ENCODE data around the gene ERFL. TPM values are rescaled to one million over a fixed set of nuclear protein-coding genes. Genes with fewer than 3 reads are reported as not detected.

The ERFL gene
- polyA plus RNA-seq, 1 of the 3 experiments (the other 2 are of a cell fraction) = 0.07 TPM

GRCh38 chr19:41907994-41908615 lies 20.1 kb downstream of the ERFL start:
- Histone ChIP-seq H3K79me2 (ENCODE audit: insufficient read depth) (no peaks in the 10 kb centered on the region), H3K36me3 (replicated peaks in 1 of 2; ENCODE audit: control insufficient read depth in 1 of 2, insufficient read depth in 2 of 2, low read length in 1 of 2) (peaks cover 3 to 34% of the 10 kb centered on the region in 2 experiments), H3K4me2 (no peak overlapping the region), H3F3A (replicated peaks; ENCODE audit: insufficient read depth) (peaks cover 3% of the 10 kb centered on the region), H2AFZ (ENCODE audit: low read depth) (no peak overlapping the region), H3K4me3 (ENCODE audit: low read depth in 2 of 2, low read length in 1 of 2) (no peak overlapping the region), H3K9ac (no peak overlapping the region), H3K9me2 (no peaks in the 10 kb centered on the region), H3K27me3 (ENCODE audit: insufficient read depth) (peaks cover 12% of the 10 kb centered on the region), H3K9me3 (no peaks in the 10 kb centered on the region), H3K27ac (ENCODE audit: low read depth in 2 of 2, low read length in 1 of 2) (no peak overlapping the region), H4K20me1 (ENCODE audit: insufficient read depth) (0 out of 2 replicates have a peak, but pooled peaks cover 5% of the 10 kb centered on the region), H3K4me1 (ENCODE audit: control insufficient read depth in 1 of 2, insufficient read depth in 2 of 2, low read depth in 1 of 2, low read length in 1 of 2) (peaks cover 0 to 13% of the 10 kb centered on the region in 2 experiments; a peak in 1 of 4 replicates)
- POLR2A ChIA-PET = no interaction called here
- 89% methylated on average over 23 of the region's 25 CpGs for WGBS (ENCODE audit: low lambda C conversion rate)
- no peak for DNase-seq
- TF ChIP-seq, protein P1, sequence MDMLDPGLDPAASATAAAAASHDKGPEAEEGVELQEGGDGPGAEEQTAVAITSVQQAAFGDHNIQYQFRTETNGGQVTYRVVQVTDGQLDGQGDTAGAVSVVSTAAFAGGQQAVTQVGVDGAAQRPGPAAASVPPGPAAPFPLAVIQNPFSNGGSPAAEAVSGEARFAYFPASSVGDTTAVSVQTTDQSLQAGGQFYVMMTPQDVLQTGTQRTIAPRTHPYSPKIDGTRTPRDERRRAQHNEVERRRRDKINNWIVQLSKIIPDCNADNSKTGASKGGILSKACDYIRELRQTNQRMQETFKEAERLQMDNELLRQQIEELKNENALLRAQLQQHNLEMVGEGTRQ (IDR thresholded peaks at IDR 0.05; ENCODE audit: borderline replicate concordance, low read depth, low read length) = no peak
- TF ChIP-seq RXRA (IDR thresholded peaks at IDR 0.05; ENCODE audit: borderline replicate concordance, low read depth) (no peak), TCF12 (IDR thresholded peaks at IDR 0.05) (no peak), EP300 (IDR thresholded peaks at IDR 0.05; ENCODE audit: borderline replicate concordance in 1 of 2, low read depth in 1 of 2, low read length in 1 of 2) (no peak), GATA2 (CRISPR knock-in tag; IDR thresholded peaks at IDR 0.05) (no peak), ELF1 (IDR thresholded peaks at IDR 0.05) (no peak), RAD21 (IDR thresholded peaks at IDR 0.05; ENCODE audit: low read length) (no peak), NFIC (IDR thresholded peaks at IDR 0.05; ENCODE audit: borderline replicate concordance) (no peak), GABPA (IDR thresholded peaks at IDR 0.05; ENCODE audit: low read depth) (no peak), ZBTB33 (IDR thresholded peaks at IDR 0.05; ENCODE audit: borderline replicate concordance, low read depth) (no peak), FOSL2 (IDR thresholded peaks at IDR 0.05; ENCODE audit: borderline replicate concordance, low read depth) (no peak), CTCF (IDR thresholded peaks at IDR 0.05) (no peak), MXI1 (IDR thresholded peaks at IDR 0.05; ENCODE audit: low read depth, low read length) (no peak), TAF1 (IDR thresholded peaks at IDR 0.05; ENCODE audit: borderline replicate concordance, low read depth, low read length) (no peak), YY1 (IDR thresholded peaks at IDR 0.05; ENCODE audit: low read depth) (no peak), IRF3 (IDR thresholded peaks at IDR 0.05; ENCODE audit: low read depth, low read length) (no peak)
- TF ChIP-seq, protein P2, sequence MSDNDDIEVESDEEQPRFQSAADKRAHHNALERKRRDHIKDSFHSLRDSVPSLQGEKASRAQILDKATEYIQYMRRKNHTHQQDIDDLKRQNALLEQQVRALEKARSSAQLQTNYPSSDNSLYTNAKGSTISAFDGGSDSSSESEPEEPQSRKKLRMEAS (IDR thresholded peaks at IDR 0.05; ENCODE audit: low read depth) = no peak
- TF ChIP-seq, protein P3, sequence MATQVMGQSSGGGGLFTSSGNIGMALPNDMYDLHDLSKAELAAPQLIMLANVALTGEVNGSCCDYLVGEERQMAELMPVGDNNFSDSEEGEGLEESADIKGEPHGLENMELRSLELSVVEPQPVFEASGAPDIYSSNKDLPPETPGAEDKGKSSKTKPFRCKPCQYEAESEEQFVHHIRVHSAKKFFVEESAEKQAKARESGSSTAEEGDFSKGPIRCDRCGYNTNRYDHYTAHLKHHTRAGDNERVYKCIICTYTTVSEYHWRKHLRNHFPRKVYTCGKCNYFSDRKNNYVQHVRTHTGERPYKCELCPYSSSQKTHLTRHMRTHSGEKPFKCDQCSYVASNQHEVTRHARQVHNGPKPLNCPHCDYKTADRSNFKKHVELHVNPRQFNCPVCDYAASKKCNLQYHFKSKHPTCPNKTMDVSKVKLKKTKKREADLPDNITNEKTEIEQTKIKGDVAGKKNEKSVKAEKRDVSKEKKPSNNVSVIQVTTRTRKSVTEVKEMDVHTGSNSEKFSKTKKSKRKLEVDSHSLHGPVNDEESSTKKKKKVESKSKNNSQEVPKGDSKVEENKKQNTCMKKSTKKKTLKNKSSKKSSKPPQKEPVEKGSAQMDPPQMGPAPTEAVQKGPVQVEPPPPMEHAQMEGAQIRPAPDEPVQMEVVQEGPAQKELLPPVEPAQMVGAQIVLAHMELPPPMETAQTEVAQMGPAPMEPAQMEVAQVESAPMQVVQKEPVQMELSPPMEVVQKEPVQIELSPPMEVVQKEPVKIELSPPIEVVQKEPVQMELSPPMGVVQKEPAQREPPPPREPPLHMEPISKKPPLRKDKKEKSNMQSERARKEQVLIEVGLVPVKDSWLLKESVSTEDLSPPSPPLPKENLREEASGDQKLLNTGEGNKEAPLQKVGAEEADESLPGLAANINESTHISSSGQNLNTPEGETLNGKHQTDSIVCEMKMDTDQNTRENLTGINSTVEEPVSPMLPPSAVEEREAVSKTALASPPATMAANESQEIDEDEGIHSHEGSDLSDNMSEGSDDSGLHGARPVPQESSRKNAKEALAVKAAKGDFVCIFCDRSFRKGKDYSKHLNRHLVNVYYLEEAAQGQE (IDR thresholded peaks at IDR 0.05; ENCODE audit: low read depth, low read length) = no peak
- CTCF ChIA-PET = interaction anchor here (0.8 to 2.0 kb wide), 3 partner anchors 26 to 43 kb away, joined by 3 to 10 read pairs (median 4); no protein-coding TSS in a partner anchor
